Measurements from ENCODE around the gene ZBTB44.

GRCh38 chr11:130227373-130227772 lies 87.3 kb downstream of the ZBTB44 start:
- TF ChIP-seq EZH2phosphoT487 (IDR thresholded peaks at IDR 0.05) (no peak), CTCF (IDR thresholded peaks at IDR 0.05) (no peak)

Measured in neural progenitor cell (in vitro differentiated cells).